H1 (cell line): ENCODE results near the gene CYP2C8. TPM values are rescaled to one million over a fixed set of nuclear protein-coding genes. Genes with fewer than 3 reads are reported as not detected.

Source experiments
- CTCF ChIA-PET: fragments of 300-600 bp; sonication (Branson Sonifier 250); formaldehyde crosslinking; loops from one replicate; lab custom pipeline; 2021; ENCODE audit not compliant: partially characterized antibody; lab: Charles Lee
- POLR2A ChIA-PET: fragments of 300-600 bp; sonication (Branson Sonifier 250); formaldehyde crosslinking; loops from one replicate; lab custom pipeline; 2021; ENCODE audit warnings: inconsistent platforms; ENCODE audit not compliant: partially characterized antibody; lab: Charles Lee
- DNase-seq, 2 experiments: peaks; one replicate each; pipeline versions ENCODE4 v3.0.0 to v3.0.0-alpha.2; 2010 to 2022; ENCODE audit warnings: low spot score in 2 of 2, low read depth in 1 of 2, mixed read lengths in 1 of 2
- FAIRE-seq: peaks from 2 replicates; lab custom pipeline; 2011; peaks lifted over from hg19 to GRCh38; lab: Jason Lieb, UNC
- H2AFZ ChIP-seq: 2 replicates; pipeline ENCODE4 v1.8.1; 2012; ENCODE audit warnings: low read length, inconsistent platforms
- H2AK5ac ChIP-seq: 2 replicates; pipeline ENCODE4 v1.6.1; 2013; ENCODE audit warnings: low read depth, low read length
- H2BK120ac ChIP-seq: replicated peaks from 2 replicates; pipeline ENCODE3; 2013; ENCODE audit warnings: low read depth, low read length, inconsistent platforms
- H2BK12ac ChIP-seq: 2 replicates; pipeline ENCODE4 v1.6.1; 2013; ENCODE audit warnings: low read depth, low read length
- H2BK15ac ChIP-seq: 2 replicates; pipeline ENCODE4 v1.6.1; 2013; ENCODE audit warnings: low read length
- H2BK20ac ChIP-seq: 2 replicates; pipeline ENCODE4 v1.6.1; 2013; ENCODE audit warnings: low read length
- H2BK5ac ChIP-seq: 2 replicates; pipeline ENCODE4 v1.6.1; 2013; ENCODE audit warnings: low read depth, low read length
- H3K14ac ChIP-seq: 2 replicates; pipeline ENCODE4 v1.6.1; 2013; ENCODE audit warnings: inconsistent platforms; ENCODE audit not compliant: insufficient read length
- H3K18ac ChIP-seq: 2 replicates; pipeline ENCODE4 v1.6.1; 2013; ENCODE audit warnings: low read length; ENCODE audit errors: extremely low read depth
- H3K23ac ChIP-seq: 2 replicates; pipeline ENCODE4 v1.6.1; 2013; ENCODE audit warnings: inconsistent platforms; ENCODE audit not compliant: insufficient read length
- H3K23me2 ChIP-seq: 2 replicates; pipeline ENCODE4 v1.6.1; 2013; ENCODE audit warnings: low read depth, low read length
- H3K27ac ChIP-seq: 2 replicates; pipeline ENCODE4 v1.6.1; 2011; ENCODE audit warnings: low read depth, low read length, inconsistent platforms
- H3K27me3 ChIP-seq, 4 experiments: replicated peaks in 1 of 4; 1 replicate in 1 of 4; 2 replicates in 3 of 4; pipeline versions ENCODE4 v1.6.1 to v1.8.1; 2011 to 2013; ENCODE audit warnings: low read length in 3 of 4, mild to moderate bottlenecking in 3 of 4, inconsistent platforms in 2 of 4, mixed read lengths in 2 of 4, moderate library complexity in 1 of 4; ENCODE audit not compliant: control insufficient read depth in 3 of 4, insufficient read depth in 3 of 4; ENCODE audit errors: extremely low read depth in 1 of 4
- H3K36me3 ChIP-seq, 4 experiments: 2 replicates each; pipeline versions ENCODE4 v1.6.1 to v1.8.1; 2011 to 2013; ENCODE audit warnings: mild to moderate bottlenecking in 4 of 4, low read length in 3 of 4, moderate library complexity in 2 of 4, control low read depth in 1 of 4, inconsistent platforms in 1 of 4; ENCODE audit not compliant: insufficient read depth in 4 of 4, control insufficient read depth in 2 of 4
- H3K4ac ChIP-seq: replicated peaks from 2 replicates; pipeline ENCODE3; 2013; ENCODE audit warnings: low read length, low read depth, mixed read lengths, inconsistent platforms; ENCODE audit not compliant: insufficient read length
- H3K4me1 ChIP-seq, 4 experiments: replicated peaks in 1 of 4; 1 replicate in 1 of 4; 2 replicates in 3 of 4; pipeline versions ENCODE4 v1.6.1 to v1.8.1; 2011 to 2013; ENCODE audit warnings: low read length in 3 of 4, inconsistent platforms in 2 of 4, mixed read lengths in 1 of 4; ENCODE audit not compliant: insufficient read depth in 4 of 4, control insufficient read depth in 3 of 4
- H3K4me2 ChIP-seq, 2 experiments: 2 replicates each; pipeline versions ENCODE4 v1.6.1 to v1.8.1; 2011 to 2013; ENCODE audit warnings: low read depth in 2 of 2, low read length in 2 of 2, control low read depth in 1 of 2, inconsistent platforms in 1 of 2, mild to moderate bottlenecking in 1 of 2; ENCODE audit not compliant: insufficient read depth in 1 of 2
- H3K4me3 ChIP-seq, 4 experiments: fragments of 200-600, 300-600 bp in 1 of 4; sonication (generic), shearing (Covaris generic), sonication (Bioruptor Twin) in 1 of 4; 2 replicates each; pipeline versions ENCODE4 v1.5.1 to v1.8.1; 2011 to 2016; ENCODE audit warnings: low read length in 4 of 4, low read depth in 3 of 4, control low read depth in 2 of 4, inconsistent platforms in 2 of 4, mild to moderate bottlenecking in 2 of 4, mixed read lengths in 1 of 4, moderate library complexity in 1 of 4; ENCODE audit not compliant: insufficient read depth in 2 of 4; ENCODE audit errors: extremely low read depth in 1 of 4
- H3K56ac ChIP-seq: replicated peaks from 2 replicates; pipeline ENCODE3; 2013; ENCODE audit warnings: low read depth, mild to moderate bottlenecking, mixed read lengths, low read length, inconsistent platforms; ENCODE audit not compliant: insufficient read length
- H3K79me1 ChIP-seq: 2 replicates; pipeline ENCODE4 v1.6.1; 2013; ENCODE audit warnings: low read depth, low read length, control low read depth
- H3K79me2 ChIP-seq, 2 experiments: 2 replicates each; pipeline versions ENCODE4 v1.6.1 to v1.8.1; 2012 to 2013; ENCODE audit warnings: low read length in 2 of 2, mild to moderate bottlenecking in 2 of 2, inconsistent platforms in 1 of 2; ENCODE audit not compliant: insufficient read depth in 2 of 2, control insufficient read depth in 1 of 2
- H3K9ac ChIP-seq, 4 experiments: replicated peaks in 1 of 4; 1 replicate in 1 of 4; 2 replicates in 3 of 4; pipeline versions ENCODE4 v1.6.1 to v1.8.1; 2011 to 2013; ENCODE audit warnings: low read depth in 3 of 4, low read length in 3 of 4, control low read depth in 2 of 4, mild to moderate bottlenecking in 2 of 4, moderate library complexity in 2 of 4, inconsistent platforms in 1 of 4; ENCODE audit errors: extremely low read depth in 1 of 4
- H3K9me3 ChIP-seq, 2 experiments: 2 replicates each; pipeline versions ENCODE4 v1.6.1 to v1.8.1; 2012 to 2013; ENCODE audit warnings: mild to moderate bottlenecking in 2 of 2, moderate library complexity in 2 of 2, control low read depth in 1 of 2, inconsistent platforms in 1 of 2, low read depth in 1 of 2, low read length in 1 of 2, mixed read lengths in 1 of 2; ENCODE audit not compliant: insufficient read depth in 2 of 2
- H4K20me1 ChIP-seq, 2 experiments: replicated peaks in 1 of 2; 2 replicates each; pipeline versions ENCODE3 to v1.8.1; 2011 to 2013; ENCODE audit warnings: inconsistent platforms in 2 of 2, low read length in 2 of 2, mild to moderate bottlenecking in 1 of 2; ENCODE audit not compliant: insufficient read depth in 2 of 2, control insufficient read depth in 1 of 2
- H4K5ac ChIP-seq: 2 replicates; pipeline ENCODE4 v1.6.1; 2013; ENCODE audit warnings: low read length, low read depth, mixed read lengths, inconsistent platforms; ENCODE audit not compliant: insufficient read length
- H4K8ac ChIP-seq: 2 replicates; pipeline ENCODE4 v1.8.0; 2013; ENCODE audit warnings: mild to moderate bottlenecking, moderate library complexity, low read length, inconsistent platforms; ENCODE audit not compliant: insufficient read depth; ENCODE audit errors: extremely low read depth
- H4K91ac ChIP-seq: replicated peaks from 2 replicates; pipeline ENCODE3; 2013; ENCODE audit warnings: low read length, mixed read lengths, inconsistent platforms; ENCODE audit not compliant: insufficient read length
- ASH2L ChIP-seq: fragments of 200-600, 300-600 bp; sonication (generic); IDR thresholded peaks from one replicate; pipeline ENCODE4 v1.7.1; 2017; ENCODE audit warnings: low read length
- CEBPB ChIP-seq: IDR thresholded peaks from 2 replicates; pipeline ENCODE4 v1.6.1; 2012; ENCODE audit warnings: low read depth, low read length
- KDM1A ChIP-seq: fragments of 200-600, 300-600 bp; sonication (generic); IDR thresholded peaks from 2 replicates; pipeline ENCODE4 v1.7.1; 2016; ENCODE audit warnings: mild to moderate bottlenecking, low read length, borderline replicate concordance
- RBBP5 ChIP-seq: IDR thresholded peaks from 2 replicates; pipeline ENCODE4 v1.7.1; 2012; ENCODE audit warnings: low read depth, mild to moderate bottlenecking, inconsistent platforms, low read length, moderate library complexity, borderline replicate concordance
- SUZ12 ChIP-seq: fragments of 200-600 bp; sonication (generic); IDR thresholded peaks from 2 replicates; pipeline ENCODE4 v1.6.1; 2012; ENCODE audit warnings: mild to moderate bottlenecking, inconsistent platforms, low read length, moderate library complexity, mixed read lengths
- TAF7 ChIP-seq: optimal IDR thresholded peaks from 2 replicates; pipeline ENCODE3; 2011; ENCODE audit warnings: low read depth, mild to moderate bottlenecking, inconsistent platforms, low read length, moderate library complexity, borderline replicate concordance
- TCF12 ChIP-seq: IDR thresholded peaks from 2 replicates; pipeline ENCODE4 v1.6.1; 2011; ENCODE audit warnings: low read depth, mild to moderate bottlenecking, low read length
- polyA plus RNA-seq, 7 experiments: library from polyadenylated mRNA; depleted of rRNA in 3 of 7; stranded (reverse) in 5 of 7; unstranded in 2 of 7; fragments of >200 nt in 5 of 7; fragments of 200-250 nt in 2 of 7; gene quantifications; 1 replicate in 5 of 7; 2 replicates in 1 of 7; 4 replicates in 1 of 7; pipeline versions ENCODE4 v1.2.1 to v1.2.3, GENCODE V29; 2011 to 2013; ENCODE audit warnings: missing spikeins in 2 of 7, mixed read lengths in 2 of 7
- total RNA-seq: library from RNA; stranded (reverse); fragmentation: NEBNext Ultra II Directional; extraction: Animal tissue kit (Norgen Biotek cat#: 25700); gene quantifications from 2 replicates; pipeline ENCODE4 v1.2.1, GENCODE V29; 2021
- TF ChIP-seq, protein P1 (sequence below): IDR thresholded peaks from 2 replicates; pipeline ENCODE4 v1.6.1; 2011; ENCODE audit warnings: low read depth, mild to moderate bottlenecking, low read length; ENCODE audit not compliant: insufficient read depth

CYP2C8 gene
- total and polyA plus RNA-seq, 2 of the 8 experiments (the other 6 are each of a cell fraction or from before 2014, with no cell fraction given): 0.32 to 0.89 TPM

DNA sequence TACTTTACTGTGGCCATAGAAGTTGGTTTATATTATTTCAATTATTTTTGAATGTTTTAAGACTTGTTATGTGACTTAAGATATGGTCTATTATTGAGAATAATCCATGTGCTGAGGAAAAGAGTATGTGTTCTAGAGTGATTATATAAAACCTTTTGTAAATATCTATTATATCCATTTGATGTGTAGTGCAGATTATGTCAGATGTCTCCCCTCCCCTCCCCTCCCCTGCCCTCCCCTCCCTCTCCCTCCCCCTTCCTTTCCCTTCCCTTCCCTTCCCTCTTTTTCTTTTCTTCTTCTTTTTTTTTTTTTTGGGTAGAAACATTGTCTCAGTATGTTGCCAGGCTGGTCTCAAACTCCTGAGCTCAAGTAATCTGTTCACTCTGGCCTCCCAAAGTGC is 8.3 kb upstream of the CYP2C8 start:
- ChIA-PET POLR2A (no interaction called here), CTCF (no interaction called here)
- Histone ChIP-seq H3K4me1 (no peaks in the 10 kb centered on the region), H3K14ac (no peak overlapping the region), H4K91ac (no peak overlapping the region), H3K23me2 (no peaks in the 10 kb centered on the region), H3K23ac (no peak overlapping the region), H3K4ac (no peak overlapping the region), H2BK5ac (no peak overlapping the region), H2BK20ac (no peak overlapping the region), H3K27ac (no peak overlapping the region), H4K8ac (no peak overlapping the region), H2BK120ac (no peak overlapping the region), H3K18ac (no peak overlapping the region), H3K36me3 (no peaks in the 10 kb centered on the region), H2AK5ac (no peak overlapping the region), H4K20me1 (no peaks in the 10 kb centered on the region), H3K9ac (no peak overlapping the region), H2AFZ (no peak overlapping the region), H3K79me2 (no peaks in the 10 kb centered on the region), H3K9me3 (peaks cover 4 to 11% of the 10 kb centered on the region in 2 experiments; a peak in 3 of 4 replicates), H3K79me1 (no peaks in the 10 kb centered on the region), H3K4me3 (no peak overlapping the region), H3K27me3 (no peaks in the 10 kb centered on the region), H3K56ac (no peak overlapping the region), H2BK15ac (no peak overlapping the region), H2BK12ac (no peak overlapping the region), H4K5ac (no peak overlapping the region), H3K4me2 (no peak overlapping the region)
- TF ChIP-seq CEBPB (no peak), RBBP5 (no peak), TCF12 (no peak), ASH2L (no peak), KDM1A (no peak), SUZ12 (no peak), TAF7 (no peak)
- TF ChIP-seq, protein P1, sequence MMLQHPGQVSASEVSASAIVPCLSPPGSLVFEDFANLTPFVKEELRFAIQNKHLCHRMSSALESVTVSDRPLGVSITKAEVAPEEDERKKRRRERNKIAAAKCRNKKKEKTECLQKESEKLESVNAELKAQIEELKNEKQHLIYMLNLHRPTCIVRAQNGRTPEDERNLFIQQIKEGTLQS: no peak
- DNase-seq (no peak), FAIRE-seq (no peak)
